Testis (tissue), 3 donors: ENCODE measurements around the gene BARHL2. TPM values are rescaled to one million over a fixed set of nuclear protein-coding genes. Genes with fewer than 3 reads are reported as not detected.

Source experiments
- DNase-seq: peaks from one replicate; pipeline ENCODE4 v3.0.0-alpha.2; 2019
- H3K27ac ChIP-seq, 2 donors: fragments of 200-600 bp; sonication (generic); one replicate each; pipeline ENCODE4 v1.5.1; 2019
- H3K27me3 ChIP-seq: fragments of 200-600 bp; sonication (generic); one replicate; pipeline ENCODE4 v1.5.1; 2019
- H3K36me3 ChIP-seq: fragments of 200-600 bp; sonication (generic); one replicate; pipeline ENCODE4 v1.5.1; 2017; ENCODE audit warnings: low read depth; ENCODE audit errors: missing control alignments
- H3K4me1 ChIP-seq: fragments of 200-600 bp; sonication (generic); one replicate; pipeline ENCODE4 v1.5.1; 2019
- H3K4me3 ChIP-seq, 2 donors: fragments of 200-600 bp; sonication (generic); one replicate each; pipeline ENCODE4 v1.5.1; 2017 to 2019
- H3K9me3 ChIP-seq: fragments of 200-600 bp; sonication (generic); one replicate; pipeline ENCODE4 v1.5.1; 2017
- CTCF ChIP-seq, 3 experiments: fragments of 450-650 bp in 2 of 3; fragments of 200-600 bp in 1 of 3; sonication (generic) in 1 of 3; IDR thresholded peaks; one replicate each; pipeline ENCODE4 v1.5.1; 2016 to 2019; ENCODE audit warnings: antibody characterized with exemption in 3 of 3, mild to moderate bottlenecking in 2 of 3, moderate library complexity in 1 of 3
- POLR2A ChIP-seq: fragments of 450-650 bp; IDR thresholded peaks from one replicate; pipeline ENCODE4 v1.6.1; 2017; ENCODE audit warnings: antibody characterized with exemption, mild to moderate bottlenecking, moderate library complexity
- WGBS, 2 donors: methylation state at CpG; one replicate each; pipeline ENCODE4 v1.1.5; 2018; 5-methylcytosine and 5-hydroxymethylcytosine counted together
- intact Hi-C: fragments of 100-400 bp; cut with DNase I; formaldehyde crosslinking; loops from one replicate; pipeline ENCODE4 v1.15.1; 2023; ENCODE audit warnings: low total_unique reads
- polyA plus RNA-seq: library from polyadenylated mRNA; stranded (reverse); fragments of 350-450 nt; fragmentation: Illumina TruSeq; extraction: RNeasy Lipid Tissue Mini Kit (QIAGEN cat#74804); gene quantifications from one replicate; pipeline ENCODE4 v1.2.3, GENCODE V29; 2014; ENCODE audit warnings: low read depth, low replicate concordance; ENCODE audit not compliant: insufficient read depth
- total RNA-seq, 2 donors: library from RNA; depleted of rRNA; stranded (reverse); fragments of >200 nt; gene quantifications; one replicate each; pipeline ENCODE4 v1.2.3, GENCODE V29; 2016

The BARHL2 gene
- total and polyA plus RNA-seq, 3 donors from 2014 or later = 3.5 to 6.3 (median 5.6) TPM

GRCh38 chr1:90728502-90729287 lies 11.6 kb upstream of the BARHL2 start:
- Histone ChIP-seq H3K4me1 (no peaks in the 10 kb centered on the region), H3K4me3 (no peak overlapping the region), H3K27me3 (peaks cover 7% of the 10 kb centered on the region), H3K9me3 (no peaks in the 10 kb centered on the region), H3K27ac (no peak overlapping the region), H3K36me3 (no peaks in the 10 kb centered on the region)
- TF ChIP-seq CTCF (IDR thresholded peaks at IDR 0.05) (no peak), POLR2A (no peak)
- no peak for DNase-seq
- intact Hi-C loops = no loop called here
- 7 to 8% methylated on average over 25 of the region's 25 CpGs for WGBS, 2 donors

- H3K36me3 ChIP-seq = no peaks in the 10 kb centered on the region
- H3K9me3 ChIP-seq = no peaks in the 10 kb centered on the region
- H3K4me1 ChIP-seq = peaks cover 6% of the 10 kb centered on the region
- H3K27ac ChIP-seq = no peak overlapping the region
- 27 to 29% methylated on average over 5 of the region's 5 CpGs for whole genome bisulfite sequencing, 2 donors
- intact Hi-C loops = no loop called here
- H3K4me3 ChIP-seq = no peak overlapping the region
- no peak for TF ChIP-seq POLR2A
- H3K27me3 ChIP-seq = peaks cover 7% of the 10 kb centered on the region
- DNase-seq = no peak
Measured at GRCh38 chr1:90727917-90728501, 10.9 kb upstream of the BARHL2 start.

GRCh38 chr1:90726986-90727480 lies 9.9 kb upstream of the BARHL2 start:
- 9 to 15% methylated on average over 12 to 21 of the region's 25 CpGs for WGBS, 2 donors

GRCh38 chr1:90726425-90726985 lies 9.4 kb upstream of the BARHL2 start:
- Histone ChIP-seq H3K27ac (no peak overlapping the region), H3K9me3 (no peaks in the 10 kb centered on the region), H3K4me1 (peaks cover 6% of the 10 kb centered on the region), H3K36me3 (no peaks in the 10 kb centered on the region), H3K27me3 (peaks cover 7% of the 10 kb centered on the region), H3K4me3 (no peak overlapping the region)
- TF ChIP-seq CTCF (IDR thresholded peaks at IDR 0.05) (no peak), POLR2A (no peak)
- 3 to 5% methylated on average over 18 to 28 of the region's 28 CpGs for WGBS, 2 donors
- intact Hi-C loops = no loop called here
- no peak for DNase-seq

More at GRCh38 chr1:90726986-90727480, 9.9 kb upstream of the BARHL2 start:
- peaks cover 7% of the 10 kb centered on the region for H3K27me3 ChIP-seq
- TF ChIP-seq POLR2A (no peak), CTCF (IDR thresholded peaks at IDR 0.05) (no peak)
- intact Hi-C loops = no loop called here
- no peak overlapping the region for H3K4me3 ChIP-seq
- H3K4me1 ChIP-seq = peaks cover 6% of the 10 kb centered on the region
- DNase-seq = no peak
- H3K36me3 ChIP-seq = no peaks in the 10 kb centered on the region
- H3K9me3 ChIP-seq = no peaks in the 10 kb centered on the region
- H3K27ac ChIP-seq = no peak overlapping the region

- no peak for DNase-seq
- WGBS, 2 donors = 4 to 5% methylated on average over 43 of the region's 44 CpGs
- TF ChIP-seq CTCF (IDR thresholded peaks at IDR 0.05) = no peak
- TF ChIP-seq POLR2A = no peak
- no peaks in the 10 kb centered on the region for H3K36me3 ChIP-seq
- no peak overlapping the region for H3K27ac ChIP-seq
- peak overlapping the region in 1 of 2 donors; percentile 46 for H3K4me3 ChIP-seq
- peaks cover 7% of the 10 kb centered on the region for H3K27me3 ChIP-seq
- H3K9me3 ChIP-seq = no peaks in the 10 kb centered on the region
- H3K4me1 ChIP-seq = peaks cover 6% of the 10 kb centered on the region
- intact Hi-C loops = no loop called here
Measured at GRCh38 chr1:90725657-90726424, 8.7 kb upstream of the BARHL2 start.
